Measurements from ENCODE around the gene OR52M1.

DNA sequence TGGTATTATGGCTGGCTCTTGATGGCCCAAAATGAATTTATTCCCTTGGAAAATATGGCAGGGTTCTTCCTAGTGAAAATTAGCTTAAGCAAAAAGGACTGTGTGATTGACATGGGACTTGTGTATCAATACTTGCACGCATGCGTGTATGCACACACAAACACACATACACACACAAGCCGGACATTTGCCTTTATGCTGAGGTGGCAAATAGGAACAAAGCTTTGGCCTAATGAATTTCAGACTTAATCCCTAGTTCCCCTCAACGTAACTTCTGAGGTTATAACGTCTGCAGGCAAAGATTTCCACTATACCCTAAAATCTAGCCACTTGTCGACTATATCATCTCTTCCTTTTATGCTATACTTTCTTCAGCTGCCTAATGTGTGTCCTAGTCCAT is 33.6 kb downstream of the OR52M1 start:
- TF ChIP-seq, protein P1, sequence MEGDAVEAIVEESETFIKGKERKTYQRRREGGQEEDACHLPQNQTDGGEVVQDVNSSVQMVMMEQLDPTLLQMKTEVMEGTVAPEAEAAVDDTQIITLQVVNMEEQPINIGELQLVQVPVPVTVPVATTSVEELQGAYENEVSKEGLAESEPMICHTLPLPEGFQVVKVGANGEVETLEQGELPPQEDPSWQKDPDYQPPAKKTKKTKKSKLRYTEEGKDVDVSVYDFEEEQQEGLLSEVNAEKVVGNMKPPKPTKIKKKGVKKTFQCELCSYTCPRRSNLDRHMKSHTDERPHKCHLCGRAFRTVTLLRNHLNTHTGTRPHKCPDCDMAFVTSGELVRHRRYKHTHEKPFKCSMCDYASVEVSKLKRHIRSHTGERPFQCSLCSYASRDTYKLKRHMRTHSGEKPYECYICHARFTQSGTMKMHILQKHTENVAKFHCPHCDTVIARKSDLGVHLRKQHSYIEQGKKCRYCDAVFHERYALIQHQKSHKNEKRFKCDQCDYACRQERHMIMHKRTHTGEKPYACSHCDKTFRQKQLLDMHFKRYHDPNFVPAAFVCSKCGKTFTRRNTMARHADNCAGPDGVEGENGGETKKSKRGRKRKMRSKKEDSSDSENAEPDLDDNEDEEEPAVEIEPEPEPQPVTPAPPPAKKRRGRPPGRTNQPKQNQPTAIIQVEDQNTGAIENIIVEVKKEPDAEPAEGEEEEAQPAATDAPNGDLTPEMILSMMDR (IDR thresholded peaks at IDR 0.05): no peak
- no peak for TF ChIP-seq POLR2A (IDR thresholded peaks at IDR 0.05)
